Upper lobe of left lung (tissue), 4 donors: ENCODE results near the gene AFF1.

ENCODE experiments used
- EP300 ChIP-seq, 4 donors: sonication (generic); formaldehyde crosslinking; IDR thresholded peaks; one replicate each; pipeline ENCODE4 v1.5.1; 2017; ENCODE audit warnings: antibody characterized with exemption in 4 of 4, control low read depth in 2 of 4
- POLR2A ChIP-seq, 4 donors: fragments of 450-650 bp; IDR thresholded peaks; one replicate each; pipeline ENCODE4 v1.5.1; 2016 to 2017; ENCODE audit warnings: antibody characterized with exemption in 4 of 4, mild to moderate bottlenecking in 2 of 4
- POLR2AphosphoS5 ChIP-seq, 2 donors: sonication (generic); formaldehyde crosslinking; IDR thresholded peaks; one replicate each; pipeline ENCODE4 v1.5.1; 2017; ENCODE audit warnings: antibody characterized with exemption in 2 of 2
- TF ChIP-seq, protein P1 (sequence below), 6 experiments: fragments of 450-650 bp in 4 of 6; fragments of 200-600 bp in 2 of 6; sonication (generic) in 2 of 6; IDR thresholded peaks; one replicate each; pipeline ENCODE4 v1.5.1; 2016 to 2019; ENCODE audit warnings: antibody characterized with exemption in 6 of 6

DNA sequence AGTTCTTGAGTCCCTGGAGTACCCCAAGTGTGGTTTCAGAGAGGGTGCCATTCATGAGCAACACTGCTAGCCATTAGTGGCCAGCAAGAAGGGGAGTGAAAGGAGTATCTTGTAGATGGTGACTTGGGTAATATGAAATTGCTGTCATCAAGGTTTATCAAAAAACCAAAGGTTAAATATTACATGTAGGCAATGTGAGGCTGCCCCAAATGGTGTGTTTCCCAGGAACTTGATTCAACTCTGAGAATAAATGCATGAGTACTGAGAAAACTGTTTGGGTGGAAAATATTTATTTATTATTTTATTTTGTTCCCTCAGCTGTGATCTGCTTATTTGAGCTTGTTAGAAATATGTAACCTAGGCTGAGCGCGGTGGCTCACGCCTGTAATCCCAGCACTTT is 55.7 kb downstream of the AFF1 start:
- TF ChIP-seq, protein P1, sequence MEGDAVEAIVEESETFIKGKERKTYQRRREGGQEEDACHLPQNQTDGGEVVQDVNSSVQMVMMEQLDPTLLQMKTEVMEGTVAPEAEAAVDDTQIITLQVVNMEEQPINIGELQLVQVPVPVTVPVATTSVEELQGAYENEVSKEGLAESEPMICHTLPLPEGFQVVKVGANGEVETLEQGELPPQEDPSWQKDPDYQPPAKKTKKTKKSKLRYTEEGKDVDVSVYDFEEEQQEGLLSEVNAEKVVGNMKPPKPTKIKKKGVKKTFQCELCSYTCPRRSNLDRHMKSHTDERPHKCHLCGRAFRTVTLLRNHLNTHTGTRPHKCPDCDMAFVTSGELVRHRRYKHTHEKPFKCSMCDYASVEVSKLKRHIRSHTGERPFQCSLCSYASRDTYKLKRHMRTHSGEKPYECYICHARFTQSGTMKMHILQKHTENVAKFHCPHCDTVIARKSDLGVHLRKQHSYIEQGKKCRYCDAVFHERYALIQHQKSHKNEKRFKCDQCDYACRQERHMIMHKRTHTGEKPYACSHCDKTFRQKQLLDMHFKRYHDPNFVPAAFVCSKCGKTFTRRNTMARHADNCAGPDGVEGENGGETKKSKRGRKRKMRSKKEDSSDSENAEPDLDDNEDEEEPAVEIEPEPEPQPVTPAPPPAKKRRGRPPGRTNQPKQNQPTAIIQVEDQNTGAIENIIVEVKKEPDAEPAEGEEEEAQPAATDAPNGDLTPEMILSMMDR (IDR thresholded peaks at IDR 0.05): no peak
- TF ChIP-seq POLR2AphosphoS5 (IDR thresholded peaks at IDR 0.05) (no peak), EP300 (IDR thresholded peaks at IDR 0.05) (no peak), POLR2A (IDR thresholded peaks at IDR 0.05) (no peak)
